IPS DF 6.9 (cell line): Measurements from ENCODE around the gene GOLGA8J.
"Not testable (repeated sequence)": the region's sequence is repeated elsewhere in the genome, so short reads cannot be mapped to it uniquely, and the experiment has no call there.

Experiments used
- DNase-seq: peaks from one replicate; pipeline ENCODE4 v3.0.0-alpha.2; 2013; ENCODE audit warnings: low read depth, low spot score
- H3K27ac ChIP-seq: one replicate; pipeline ENCODE4 v1.5.1; 2013; ENCODE audit warnings: low read length, control low read depth
- H3K27me3 ChIP-seq: 2 replicates; pipeline ENCODE4 v1.6.1; 2013; ENCODE audit warnings: mild to moderate bottlenecking, low read length; ENCODE audit not compliant: control insufficient read depth, insufficient read depth
- H3K36me3 ChIP-seq: 2 replicates; pipeline ENCODE4 v1.6.1; 2013; ENCODE audit warnings: low read length; ENCODE audit not compliant: control insufficient read depth, insufficient read depth
- H3K4me1 ChIP-seq: 2 replicates; pipeline ENCODE4 v1.6.1; 2013; ENCODE audit warnings: low read length; ENCODE audit not compliant: control insufficient read depth, insufficient read depth
- H3K4me3 ChIP-seq: 2 replicates; pipeline ENCODE4 v1.5.1; 2013; ENCODE audit warnings: mild to moderate bottlenecking, low read length
- H3K9me3 ChIP-seq: 2 replicates; pipeline ENCODE4 v1.6.1; 2013; ENCODE audit warnings: low read length, inconsistent platforms; ENCODE audit not compliant: control insufficient read depth, insufficient read depth
- WGBS: extraction: QIAGEN DNeasy Blood & Tissue Kit; methylation state at CpG from one replicate; pipeline ENCODE4 v1.1.7; 2013; ENCODE audit warnings: mixed read lengths, missing lambda C conversion rate; ENCODE audit not compliant: insufficient read length, insufficient coverage; 5-methylcytosine and 5-hydroxymethylcytosine counted together

Gene GOLGA8J

DNA sequence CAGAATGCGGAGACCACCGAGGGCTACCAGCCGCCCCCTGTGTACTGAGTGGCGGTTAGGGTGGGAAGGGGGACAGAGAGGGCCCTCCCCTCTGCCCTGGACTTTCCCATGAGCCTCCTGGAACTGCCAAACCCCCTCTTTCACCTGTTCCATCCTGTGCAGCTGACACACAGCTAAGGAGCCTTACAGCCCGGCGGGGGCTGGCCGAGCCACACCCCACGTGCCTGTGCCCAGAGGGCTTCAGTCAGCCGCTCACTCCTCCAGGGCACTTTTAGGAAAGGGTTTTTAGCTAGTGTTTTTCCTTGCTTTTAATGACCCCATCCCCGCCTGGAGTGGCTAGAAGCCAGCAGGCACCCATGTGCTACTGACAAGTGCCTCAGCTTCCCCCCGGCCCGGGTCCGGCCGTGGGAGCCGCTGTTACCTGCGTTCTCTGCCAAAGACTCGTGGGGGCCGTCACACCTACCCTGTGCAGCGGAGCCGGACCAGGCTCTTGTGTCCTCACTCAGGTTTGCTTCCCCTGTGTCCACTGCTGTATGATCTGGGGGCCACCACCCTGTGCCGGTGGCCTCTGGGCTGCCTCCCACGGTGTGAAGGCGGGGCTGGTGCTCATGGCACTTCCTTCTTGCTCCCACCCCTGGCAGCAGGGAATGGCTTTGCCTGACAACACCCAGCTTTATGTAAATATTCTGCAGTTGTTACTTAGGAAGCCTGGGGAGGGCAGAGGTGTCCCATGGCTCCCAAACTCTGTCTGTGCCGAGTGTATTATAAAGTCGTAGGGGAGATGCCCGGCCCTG, 37.3 kb upstream of the GOLGA8J start:
- WGBS, result no CpG with 5 or more reads among the region's 26 CpGs
- not testable (repeated sequence) for H3K27ac ChIP-seq, H3K9me3 ChIP-seq, H3K4me1 ChIP-seq, DNase-seq, H3K4me3 ChIP-seq, H3K36me3 ChIP-seq, H3K27me3 ChIP-seq

- WGBS, result no CpG with 5 or more reads among the region's 2 CpGs
- Histone ChIP-seq H3K27me3 (no peaks in the 10 kb centered on the region), H3K27ac (no peak overlapping the region), H3K36me3 (no peaks in the 10 kb centered on the region), H3K9me3 (no peaks in the 10 kb centered on the region), H3K4me3 (no peak overlapping the region), H3K4me1 (peaks cover 2% of the 10 kb centered on the region; the same call in 1 of the 2 replicates)
- DNase-seq, result no peak
Observed at GRCh38 chr15:30046430-30046829, 36.3 kb upstream of the GOLGA8J start.

DNA sequence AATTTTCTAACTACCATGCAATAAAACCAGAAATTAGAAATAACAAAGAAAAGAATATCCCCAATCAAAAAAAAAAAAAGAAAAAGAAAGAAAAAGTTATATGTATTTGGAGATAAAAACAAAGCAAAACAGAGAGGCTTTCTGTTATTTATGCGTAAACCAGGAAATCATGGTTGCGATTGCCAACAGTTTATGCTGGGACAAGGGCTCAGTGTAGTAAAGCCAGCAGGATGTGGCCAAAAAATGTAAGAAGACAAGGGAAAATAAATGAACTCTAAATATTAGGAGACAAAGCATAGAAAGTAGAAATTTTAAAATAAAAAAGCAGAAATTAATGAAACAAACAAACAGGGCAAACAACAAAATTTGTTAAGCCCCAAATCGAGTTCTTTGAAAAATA, 27.2 kb upstream of the GOLGA8J start:
- DNase-seq, result no peak
- Histone ChIP-seq H3K36me3 (no peaks in the 10 kb centered on the region), H3K4me3 (no peak overlapping the region), H3K27ac (no peak overlapping the region), H3K4me1 (no peaks in the 10 kb centered on the region), H3K27me3 (no peaks in the 10 kb centered on the region), H3K9me3 (no peaks in the 10 kb centered on the region)
- no CpG with 5 or more reads among the region's 3 CpGs for WGBS

DNA sequence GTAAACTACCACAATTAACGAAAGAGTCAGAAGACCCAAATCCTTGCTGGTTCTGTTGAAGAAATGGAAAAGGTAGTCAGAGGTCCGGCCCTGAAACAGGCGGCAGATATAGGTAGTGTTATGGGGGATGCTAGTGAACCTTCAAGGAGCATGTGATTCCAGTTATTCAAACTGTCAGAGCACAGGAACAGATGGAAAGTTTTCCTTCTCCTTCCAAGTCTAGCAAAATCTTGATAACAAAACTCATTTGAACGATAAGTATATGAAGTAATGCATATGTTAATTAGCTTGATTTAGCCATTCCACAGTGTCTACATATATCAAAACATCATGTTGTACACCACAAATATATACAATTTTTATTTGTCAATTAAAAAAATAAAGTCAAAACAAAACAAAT, 26.6 kb upstream of the GOLGA8J start:
- Histone ChIP-seq H3K27ac (no peak overlapping the region), H3K27me3 (no peaks in the 10 kb centered on the region), H3K9me3 (no peaks in the 10 kb centered on the region), H3K4me1 (no peaks in the 10 kb centered on the region), H3K4me3 (no peak overlapping the region), H3K36me3 (no peaks in the 10 kb centered on the region)
- DNase-seq, result no peak
- no CpG with 5 or more reads among the region's 4 CpGs for WGBS

DNA sequence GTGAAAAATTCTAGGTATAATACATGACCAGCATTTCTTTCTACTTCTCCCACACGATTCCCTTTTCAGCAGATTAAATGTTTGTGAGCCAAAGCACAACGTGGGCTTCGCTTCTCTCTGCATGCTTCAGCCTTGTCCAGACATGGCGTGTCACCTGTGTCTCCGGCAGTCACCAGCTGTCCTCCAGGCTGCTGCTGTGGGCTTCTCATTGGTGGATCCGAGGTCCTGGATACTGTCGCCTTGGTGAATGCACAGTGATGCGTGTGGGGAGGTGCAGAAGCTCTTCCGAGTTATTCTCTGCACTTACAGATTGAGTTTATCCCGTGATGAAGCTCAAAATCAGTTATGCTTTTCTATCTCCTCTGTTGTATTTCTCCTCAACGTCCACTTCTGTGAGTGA, 23.0 kb upstream of the GOLGA8J start:
- no peak for DNase-seq
- Histone ChIP-seq H3K27ac (no peak overlapping the region), H3K4me1 (no peaks in the 10 kb centered on the region), H3K9me3 (no peaks in the 10 kb centered on the region), H3K4me3 (no peak overlapping the region), H3K36me3 (no peaks in the 10 kb centered on the region), H3K27me3 (no peaks in the 10 kb centered on the region)
- WGBS, result no CpG with 5 or more reads among the region's 11 CpGs

DNA sequence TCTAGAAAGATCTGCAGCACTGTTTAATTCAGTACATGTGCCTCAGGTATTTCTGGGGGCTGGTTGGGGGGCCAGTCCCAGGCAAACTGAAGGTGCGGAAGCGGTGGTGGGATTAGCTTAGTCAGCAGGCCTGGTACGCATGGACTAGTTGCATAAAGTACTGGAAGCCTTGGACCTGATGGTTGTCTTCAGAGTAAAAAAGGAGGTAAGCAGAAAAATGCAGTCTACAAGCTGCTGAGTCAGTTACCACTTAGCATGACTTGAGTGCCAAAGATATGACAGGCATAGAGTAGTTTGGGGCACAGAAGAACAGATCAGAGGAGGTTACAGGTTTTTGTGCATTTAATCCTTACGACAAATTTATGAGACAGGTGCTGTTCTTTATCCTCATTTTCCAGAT, 19.9 kb upstream of the GOLGA8J start:
- DNase-seq, result no peak
- H3K27ac ChIP-seq, result no peak overlapping the region
- WGBS, result no CpG with 5 or more reads among the region's 4 CpGs

GRCh38 chr15:30063835-30064546, 18.8 kb upstream of the GOLGA8J start:
- no peak overlapping the region for H3K4me3 ChIP-seq
- no peaks in the 10 kb centered on the region for H3K36me3 ChIP-seq
- DNase-seq, result no peak
- H3K27ac ChIP-seq, result no peak overlapping the region
- H3K9me3 ChIP-seq, result no peaks in the 10 kb centered on the region
- H3K27me3 ChIP-seq, result no peaks in the 10 kb centered on the region
- no peaks in the 10 kb centered on the region for H3K4me1 ChIP-seq
- no CpG with 5 or more reads among the region's 2 CpGs for WGBS

More for the DNA sequence above, 19.9 kb upstream of the GOLGA8J start:
- H3K9me3 ChIP-seq, result no peaks in the 10 kb centered on the region
- no peaks in the 10 kb centered on the region for H3K27me3 ChIP-seq
- no peaks in the 10 kb centered on the region for H3K36me3 ChIP-seq
- H3K4me3 ChIP-seq, result no peak overlapping the region
- no peaks in the 10 kb centered on the region for H3K4me1 ChIP-seq

- H3K27ac ChIP-seq, result no peak overlapping the region
- H3K27me3 ChIP-seq, result no peaks in the 10 kb centered on the region
- WGBS, result no CpG with 5 or more reads among the region's 12 CpGs
- no peak overlapping the region for H3K4me3 ChIP-seq
- DNase-seq, result no peak
- H3K4me1 ChIP-seq, result no peaks in the 10 kb centered on the region
- no peaks in the 10 kb centered on the region for H3K9me3 ChIP-seq
- no peaks in the 10 kb centered on the region for H3K36me3 ChIP-seq
Observed at GRCh38 chr15:30065025-30065801, 17.5 kb upstream of the GOLGA8J start.

GRCh38 chr15:30068326-30068725, 14.4 kb upstream of the GOLGA8J start:
- no peak for DNase-seq
- Histone ChIP-seq H3K27me3 (peaks cover 2% of the 10 kb centered on the region; the same call in 1 of the 2 replicates), H3K36me3 (no peaks in the 10 kb centered on the region), H3K4me1 (no peaks in the 10 kb centered on the region), H3K9me3 (no peaks in the 10 kb centered on the region), H3K4me3 (no peak overlapping the region), H3K27ac (no peak overlapping the region)
- WGBS, result no CpG with 5 or more reads among the region's 7 CpGs

- H3K4me1 ChIP-seq, result no peaks in the 10 kb centered on the region
- no peak overlapping the region for H3K27ac ChIP-seq
- no CpG with 5 or more reads among the region's 7 CpGs for WGBS
- H3K27me3 ChIP-seq, result peaks cover 2% of the 10 kb centered on the region; the same call in 1 of the 2 replicates
- H3K9me3 ChIP-seq, result no peaks in the 10 kb centered on the region; the same call in 1 of the 2 replicates
- H3K4me3 ChIP-seq, result no peak overlapping the region
- no peaks in the 10 kb centered on the region for H3K36me3 ChIP-seq
- no peak for DNase-seq
Observed at GRCh38 chr15:30072630-30073029, 10.1 kb upstream of the GOLGA8J start.
